ENCODE measurements around the gene C1QL4.
A peak's percentile ranks its signal among the peaks of the same experiment; 100 is the strongest.

DNA sequence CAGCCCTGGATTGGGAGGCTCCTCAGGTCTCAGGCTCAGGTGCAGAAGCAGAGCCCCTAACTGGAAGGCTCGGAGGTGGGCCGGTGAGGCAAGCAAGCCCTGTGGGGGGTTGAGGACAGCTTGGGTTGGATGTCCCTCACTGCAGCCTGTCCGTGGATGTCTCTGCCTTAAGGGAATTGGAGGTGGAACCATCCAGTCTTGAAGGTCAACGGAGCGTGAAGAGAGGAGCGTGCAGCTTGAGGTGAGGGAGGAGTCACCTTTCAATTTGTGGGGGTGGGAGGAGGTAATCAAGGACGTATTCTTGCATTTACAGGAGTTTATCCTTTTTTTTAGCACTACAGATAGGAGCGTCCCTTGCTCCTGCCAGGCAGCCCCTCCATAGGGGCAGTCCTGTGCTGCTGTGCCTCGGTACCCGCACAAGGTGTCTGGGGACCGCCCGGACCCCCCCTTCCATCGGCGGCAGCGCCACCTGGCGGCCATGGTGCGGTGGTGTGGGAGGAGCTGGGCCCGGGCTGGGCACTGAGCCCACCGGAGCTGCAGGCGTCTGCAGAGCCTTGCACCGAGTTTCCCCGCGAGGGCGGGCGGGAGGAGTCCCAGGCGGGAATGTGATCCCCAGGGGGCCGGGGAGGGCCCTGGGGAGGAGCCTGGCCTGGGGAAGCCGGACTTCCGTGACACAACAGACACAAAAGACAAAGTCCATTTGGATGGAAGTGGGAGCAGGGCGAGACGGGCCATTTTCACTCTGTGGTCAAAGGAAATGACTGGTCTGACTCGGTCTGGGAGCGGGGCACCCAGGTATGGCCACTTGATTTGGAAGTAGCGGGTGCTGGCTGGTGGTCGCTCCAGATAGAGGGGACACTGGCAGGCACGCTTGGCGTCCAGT lies 10.6 kb upstream of the C1QL4 start:
- peak; percentile 70 to 94 (median 74) for TF ChIP-seq CTCF (IDR thresholded peaks at IDR 0.05)
- no peak for TF ChIP-seq EP300 (IDR thresholded peaks at IDR 0.05)
